RPMI8226 (cell line): ENCODE data around the gene RAB7A.
"Not testable (repeated sequence)": the region's sequence is repeated elsewhere in the genome, so short reads cannot be mapped to it uniquely, and the experiment has no call there.

ENCODE experiments used
- DNase-seq: peaks from one replicate; pipeline ENCODE4 v3.0.0-alpha.2; 2015

Gene RAB7A

GRCh38 chr3:128712848-128713247 lies 13.1 kb upstream of the RAB7A start:
- no peak for DNase-seq

DNA sequence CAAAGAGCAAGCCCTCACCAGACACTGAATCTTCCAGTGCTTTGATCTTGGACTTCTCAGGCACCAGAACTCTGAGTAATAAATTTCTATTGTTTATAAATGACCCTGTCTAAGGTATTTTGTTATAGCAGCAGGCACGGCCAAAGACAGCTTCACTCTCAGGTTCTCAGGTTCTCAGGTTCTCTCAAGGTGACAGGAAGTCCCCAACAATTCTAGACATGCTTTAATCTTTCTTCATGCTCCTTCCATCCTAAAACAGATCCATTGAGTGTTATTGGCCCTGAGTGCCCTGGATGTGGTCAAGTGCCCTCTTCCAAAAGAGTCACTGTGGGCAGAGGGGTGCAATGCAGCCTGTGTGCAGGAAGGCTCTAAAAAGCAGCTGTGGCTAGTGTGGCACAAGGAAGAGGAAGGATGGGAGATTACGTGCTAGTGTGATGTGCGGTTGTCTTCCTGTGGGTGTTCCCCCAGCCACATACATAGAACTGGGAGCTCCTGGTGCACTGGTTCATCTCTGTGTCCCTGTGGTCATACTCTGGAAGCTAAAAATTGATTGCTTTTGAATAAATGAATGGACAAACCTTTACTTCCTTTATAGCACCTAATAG lies 11.0 kb upstream of the RAB7A start:
- DNase-seq: no peak

- not testable (repeated sequence) for DNase-seq
Measured at GRCh38 chr3:128718892-128719291, 7.1 kb upstream of the RAB7A start.

DNA sequence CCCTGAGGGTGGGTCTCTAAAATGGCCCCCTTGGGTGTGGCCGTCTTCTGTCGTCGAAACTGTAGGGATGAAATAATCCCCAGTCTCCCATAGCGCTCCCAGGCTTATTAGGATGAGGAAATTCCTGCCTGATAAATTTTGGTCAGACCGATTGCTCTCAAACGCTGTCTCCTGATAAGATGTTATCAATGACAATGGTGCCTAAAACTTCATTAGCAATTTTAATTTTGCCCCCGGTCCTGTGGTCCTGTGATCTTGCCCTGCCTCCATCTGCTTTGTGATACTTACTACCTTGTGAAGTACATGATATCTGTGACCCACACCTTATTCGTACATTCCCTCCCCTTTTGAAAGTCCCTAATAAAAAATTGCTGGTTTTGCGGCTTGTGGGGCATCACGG lies 5.1 kb upstream of the RAB7A start:
- no peak for DNase-seq

- no peak for DNase-seq
Measured at GRCh38 chr3:128723477-128723876, 2.5 kb upstream of the RAB7A start.

DNA sequence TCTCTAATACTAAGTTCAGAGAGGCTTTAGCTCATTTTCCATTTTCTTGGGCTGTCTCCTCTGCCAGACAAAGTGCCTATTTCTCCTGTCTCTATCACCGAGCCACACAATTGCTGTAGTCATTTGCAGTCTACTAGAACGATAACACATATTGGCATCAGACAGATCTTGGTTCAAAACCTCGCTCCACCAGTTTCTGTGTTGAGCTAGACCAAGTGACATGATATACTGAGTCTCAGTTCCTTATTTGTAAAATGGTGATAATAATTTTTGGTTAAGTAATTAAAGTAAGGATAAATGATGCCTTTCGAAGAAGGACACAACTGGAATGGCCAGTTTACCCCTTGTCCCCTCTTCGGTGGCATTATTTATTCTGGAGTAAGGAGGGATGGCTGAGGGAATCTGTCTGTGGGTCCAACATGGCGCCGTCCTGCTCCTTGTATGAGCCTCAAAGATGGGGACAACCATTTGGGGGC lies 398 bp upstream of the RAB7A start:
- DNase-seq: no peak

DNA sequence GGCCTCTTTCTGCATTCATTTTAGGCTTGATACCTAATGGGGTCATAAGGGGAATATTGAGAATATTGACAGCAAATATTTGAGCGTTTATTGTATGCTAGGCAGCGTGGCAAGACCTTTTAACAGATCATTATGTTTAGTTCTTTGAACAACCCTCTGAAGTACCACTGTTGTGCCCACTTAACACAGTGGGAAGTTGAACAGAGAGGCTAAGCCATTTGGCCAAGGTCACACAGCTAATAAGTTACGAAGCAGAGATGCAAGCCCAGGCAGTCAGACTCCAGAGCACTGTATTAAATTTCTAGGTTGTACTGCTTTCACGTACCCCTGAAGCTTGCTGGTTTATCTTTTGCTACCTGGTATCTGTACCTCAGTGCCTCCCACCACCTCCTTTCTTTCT lies 1.1 kb downstream of the RAB7A start:
- DNase-seq: no peak

GRCh38 chr3:128727485-128727884 lies 1.5 kb downstream of the RAB7A start:
- no peak for DNase-seq

- DNase-seq: no peak
Measured at GRCh38 chr3:128727996-128728395, 2.0 kb downstream of the RAB7A start.

GRCh38 chr3:128728521-128728920 lies 2.5 kb downstream of the RAB7A start:
- DNase-seq: not testable (repeated sequence)

- no peak for DNase-seq
Measured at GRCh38 chr3:128730471-128730870, 4.5 kb downstream of the RAB7A start.

DNA sequence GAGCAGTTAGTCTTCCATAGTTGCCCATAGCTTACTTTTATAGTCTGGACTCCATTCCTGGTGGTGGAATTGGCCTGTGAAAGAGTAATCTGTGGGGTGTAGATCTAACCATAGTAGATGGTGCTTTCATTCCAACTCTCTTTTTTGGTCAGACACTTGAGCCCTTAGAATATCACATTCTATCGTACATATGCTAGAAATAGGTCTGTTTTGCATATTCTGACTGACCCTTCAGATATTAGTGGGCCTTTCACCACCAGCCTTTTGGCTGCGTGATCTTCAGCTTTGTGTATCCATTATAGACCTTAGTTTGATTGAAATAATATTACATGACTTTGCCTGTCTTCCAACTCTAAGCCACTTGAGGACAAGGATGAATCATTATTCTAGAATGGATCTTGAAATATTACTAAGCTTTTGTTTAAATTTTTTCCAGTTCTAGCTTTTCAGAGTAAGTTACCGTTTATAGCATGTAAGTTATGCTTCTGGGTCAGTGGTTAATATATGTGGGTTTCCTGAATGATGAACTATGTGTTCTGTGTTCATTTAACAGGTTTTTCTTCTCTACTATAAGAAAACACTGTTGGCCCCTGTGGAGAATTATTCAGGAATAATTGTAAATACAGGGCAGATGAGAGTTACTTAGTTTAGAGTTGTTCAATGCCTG lies 8.7 kb downstream of the RAB7A start:
- DNase-seq: no peak

GRCh38 chr3:128735287-128735686 lies 9.3 kb downstream of the RAB7A start:
- DNase-seq: no peak

GRCh38 chr3:128735884-128736283 lies 9.9 kb downstream of the RAB7A start:
- no peak for DNase-seq

- DNase-seq: no peak
Measured at GRCh38 chr3:128736601-128737000, 10.6 kb downstream of the RAB7A start.

- DNase-seq: no peak
Measured at GRCh38 chr3:128740621-128741020, 14.6 kb downstream of the RAB7A start.

GRCh38 chr3:128742821-128743594 lies 17.0 kb downstream of the RAB7A start:
- DNase-seq: no peak

GRCh38 chr3:128745742-128746141 lies 19.8 kb downstream of the RAB7A start:
- DNase-seq: no peak

DNA sequence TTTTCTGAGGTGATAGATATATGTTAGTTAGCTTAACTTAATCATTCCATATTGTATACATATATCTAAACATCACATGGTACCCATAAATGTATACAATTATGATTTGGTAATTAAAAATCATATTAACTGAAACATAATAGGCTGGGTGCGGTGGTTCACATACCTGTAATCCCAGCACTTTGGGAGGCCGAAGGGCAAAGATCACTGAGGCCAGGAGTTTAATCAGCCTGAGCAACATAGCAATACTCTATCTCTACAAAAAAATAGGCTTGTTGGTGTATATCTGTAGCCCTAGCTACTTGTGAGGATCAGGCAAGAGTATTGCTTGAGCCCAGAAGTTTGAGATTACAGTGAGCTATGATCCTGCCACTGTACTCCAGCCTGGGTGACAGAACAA lies 20.9 kb downstream of the RAB7A start:
- DNase-seq: no peak

GRCh38 chr3:128748557-128748956 lies 22.6 kb downstream of the RAB7A start:
- no peak for DNase-seq

DNA sequence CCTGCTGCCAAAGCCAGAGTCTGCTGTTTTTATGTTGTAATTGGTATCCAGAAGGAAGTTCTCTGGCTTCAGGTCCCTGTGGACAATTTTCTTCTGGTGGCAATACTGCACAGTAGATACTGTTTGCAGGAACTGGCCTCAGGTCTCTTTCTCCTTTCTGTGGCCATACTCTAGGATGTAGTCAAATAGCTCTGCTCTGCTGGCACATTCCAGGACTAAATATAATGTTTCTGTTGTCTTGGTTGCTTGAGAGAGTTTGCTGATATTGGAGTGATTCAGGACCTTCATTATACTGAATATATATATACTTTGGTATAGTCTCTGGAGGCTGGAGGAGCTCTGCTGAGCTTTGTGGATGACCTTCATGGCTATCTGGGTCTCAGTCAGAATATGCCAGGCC lies 23.1 kb downstream of the RAB7A start:
- no peak for DNase-seq

DNA sequence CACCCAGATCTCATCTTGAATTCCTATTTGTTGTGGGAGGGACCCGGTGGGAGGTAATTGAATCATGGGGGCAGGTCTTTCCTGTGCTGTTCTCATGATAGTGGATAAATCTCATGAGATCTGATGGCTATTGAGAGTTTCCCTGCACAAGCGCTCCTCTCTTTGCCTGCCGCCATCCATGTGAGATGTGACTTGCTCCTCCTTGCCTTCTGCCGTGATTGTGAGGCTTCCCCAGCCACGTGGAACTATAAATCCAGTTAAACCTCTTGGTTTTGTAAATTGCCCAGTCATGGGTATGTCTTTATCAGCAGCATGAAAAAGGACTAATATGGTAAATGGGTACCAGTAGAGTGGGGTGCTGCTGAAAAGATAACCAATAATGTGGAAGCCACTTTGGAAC lies 23.6 kb downstream of the RAB7A start:
- DNase-seq: not testable (repeated sequence)

DNA sequence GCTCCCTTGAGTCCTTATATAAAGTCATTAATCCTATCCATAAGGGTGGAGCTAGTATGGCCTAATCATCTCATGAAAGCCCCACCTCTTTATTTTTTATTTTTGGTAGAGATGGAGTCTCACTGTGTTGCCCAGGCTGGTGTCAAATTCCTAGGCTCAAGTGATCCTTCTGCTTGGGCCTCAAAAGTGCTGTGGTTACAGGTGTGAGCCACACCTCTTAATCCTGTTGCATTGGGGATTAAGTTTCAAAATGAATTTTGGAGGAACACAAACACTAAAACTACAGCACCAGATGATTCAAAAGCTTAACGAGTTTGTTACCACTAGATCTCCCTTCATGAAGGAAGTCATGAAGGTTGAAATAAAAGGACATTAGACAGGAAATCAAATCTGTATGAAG lies 27.7 kb downstream of the RAB7A start:
- no peak for DNase-seq

- DNase-seq: no peak
Measured at GRCh38 chr3:128760042-128760441, 34.1 kb downstream of the RAB7A start.
